MCF 10A (cell line): ENCODE results near the gene ROCK2. TPM values are rescaled to one million over a fixed set of nuclear protein-coding genes. Genes with fewer than 3 reads are reported as not detected.

Source experiments
- BruUV-seq: library from RNA; stranded (reverse); fragments of 400-500 nt; replicated peaks from 2 replicates; lab custom pipeline; 2021; lab: Mats Ljungman, UMichigan
- CTCF ChIA-PET: fragments of 300-600 bp; sonication (Branson Sonifier 250); formaldehyde crosslinking; extraction: SDS; loops from one replicate; lab custom pipeline; 2021; ENCODE audit warnings: antibody characterized with exemption, inconsistent platforms; lab: Yijun Ruan, JAX
- POLR2A ChIA-PET: fragments of 300-600, 350-650 bp; sonication (Branson Sonifier 250); formaldehyde crosslinking; extraction: SDS; loops from one replicate; lab custom pipeline; 2020; ENCODE audit warnings: antibody characterized with exemption, inconsistent platforms; lab: Yijun Ruan, JAX
- DNase-seq: peaks from one replicate; pipeline ENCODE4 v3.0.0-alpha.2; 2018; ENCODE audit not compliant: unreplicated experiment
- H3K27ac Mint-ChIP-seq: one replicate; pipeline ENCODE4 v1.8.0; 2022; ENCODE audit warnings: mild to moderate bottlenecking, low read depth, mixed read lengths; ENCODE audit not compliant: unreplicated experiment
- H3K27me3 Mint-ChIP-seq: one replicate; pipeline ENCODE4 v1.8.0; 2022; ENCODE audit warnings: mixed read lengths; ENCODE audit not compliant: insufficient read depth, unreplicated experiment
- H3K36me3 Mint-ChIP-seq: one replicate; pipeline ENCODE4 v1.8.0; 2022; ENCODE audit warnings: mild to moderate bottlenecking, moderate library complexity, mixed read lengths; ENCODE audit not compliant: insufficient read depth, unreplicated experiment
- H3K4me1 Mint-ChIP-seq: one replicate; pipeline ENCODE4 v1.8.0; 2022; ENCODE audit warnings: mixed read lengths; ENCODE audit not compliant: insufficient read depth, unreplicated experiment
- H3K4me3 Mint-ChIP-seq: one replicate; pipeline ENCODE4 v1.8.0; 2022; ENCODE audit warnings: mild to moderate bottlenecking, moderate library complexity, mixed read lengths; ENCODE audit not compliant: unreplicated experiment
- H3K9me3 Mint-ChIP-seq: one replicate; pipeline ENCODE4 v1.8.0; 2022; ENCODE audit warnings: mixed read lengths; ENCODE audit not compliant: unreplicated experiment
- intact Hi-C: fragments of 100-400 bp; cut with micrococcal nuclease; formaldehyde crosslinking; loops from 2 replicates; pipeline ENCODE4 v1.14.1; 2022
- total RNA-seq: library from RNA; stranded (reverse); gene quantifications from 2 replicates; pipeline ENCODE4 v1.2.3, GENCODE V29; 2022
- TF ChIP-seq, protein P1 (sequence below): fragments of 200-600 bp; IDR thresholded peaks from one replicate; pipeline ENCODE4 v1.8.0; 2022; ENCODE audit warnings: antibody characterized with exemption, mild to moderate bottlenecking; ENCODE audit not compliant: unreplicated experiment

The ROCK2 gene
- total RNA-seq, 1 experiment from 2014 or later: 40.7 TPM

DNA sequence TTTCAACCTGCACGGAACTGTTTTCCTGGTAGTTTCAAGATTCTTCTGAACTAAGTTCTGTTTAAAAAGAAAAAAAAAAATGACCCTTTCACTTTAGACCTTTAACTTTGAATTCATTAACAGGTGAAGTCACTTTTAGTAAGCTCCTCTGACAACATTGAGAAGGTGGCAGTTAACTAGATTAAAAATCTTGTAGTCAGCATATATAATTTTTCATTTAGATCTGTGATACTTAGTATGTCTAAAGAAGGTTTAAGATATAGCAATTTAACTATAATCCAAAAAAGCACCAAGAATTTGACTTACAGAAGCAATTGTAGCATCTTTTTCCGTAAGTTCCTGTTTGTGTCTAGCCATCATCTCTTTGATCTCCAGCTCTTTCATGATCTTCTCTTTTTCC, 143.8 kb downstream of the ROCK2 start:
- CTCF ChIA-PET: interaction anchor here (0.9 to 1.8 kb wide), 2 partner anchors 68 to 384 kb away, joined by 3 to 4 read pairs; a partner anchor contains a TSS
- H3K4me3 Mint-ChIP-seq: no peak overlapping the region
- H3K4me1 Mint-ChIP-seq: peaks cover 6% of the 10 kb centered on the region

DNA sequence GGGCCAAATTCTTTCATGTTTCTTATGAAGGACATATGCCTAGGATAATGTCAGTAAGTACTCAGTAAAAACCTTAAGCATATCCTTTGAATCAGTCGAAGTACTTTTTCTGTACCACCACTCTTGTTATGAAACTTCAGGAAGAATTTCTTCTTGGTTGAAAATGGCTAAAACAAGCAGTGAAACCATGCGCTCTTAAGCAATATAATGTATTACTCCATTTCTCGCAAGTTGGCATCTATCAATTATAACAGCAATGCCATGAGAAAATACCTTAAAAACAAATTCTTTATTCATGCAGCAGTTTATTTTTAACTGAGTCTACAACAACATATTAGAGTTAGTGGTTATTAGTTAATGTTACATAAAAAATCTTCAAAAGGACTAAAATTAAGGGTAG, 148.2 kb downstream of the ROCK2 start:
- intact Hi-C loops: no loop called here
- H3K4me1 Mint-ChIP-seq: no peaks in the 10 kb centered on the region
- H3K4me3 Mint-ChIP-seq: no peak overlapping the region
- TF ChIP-seq, protein P1, sequence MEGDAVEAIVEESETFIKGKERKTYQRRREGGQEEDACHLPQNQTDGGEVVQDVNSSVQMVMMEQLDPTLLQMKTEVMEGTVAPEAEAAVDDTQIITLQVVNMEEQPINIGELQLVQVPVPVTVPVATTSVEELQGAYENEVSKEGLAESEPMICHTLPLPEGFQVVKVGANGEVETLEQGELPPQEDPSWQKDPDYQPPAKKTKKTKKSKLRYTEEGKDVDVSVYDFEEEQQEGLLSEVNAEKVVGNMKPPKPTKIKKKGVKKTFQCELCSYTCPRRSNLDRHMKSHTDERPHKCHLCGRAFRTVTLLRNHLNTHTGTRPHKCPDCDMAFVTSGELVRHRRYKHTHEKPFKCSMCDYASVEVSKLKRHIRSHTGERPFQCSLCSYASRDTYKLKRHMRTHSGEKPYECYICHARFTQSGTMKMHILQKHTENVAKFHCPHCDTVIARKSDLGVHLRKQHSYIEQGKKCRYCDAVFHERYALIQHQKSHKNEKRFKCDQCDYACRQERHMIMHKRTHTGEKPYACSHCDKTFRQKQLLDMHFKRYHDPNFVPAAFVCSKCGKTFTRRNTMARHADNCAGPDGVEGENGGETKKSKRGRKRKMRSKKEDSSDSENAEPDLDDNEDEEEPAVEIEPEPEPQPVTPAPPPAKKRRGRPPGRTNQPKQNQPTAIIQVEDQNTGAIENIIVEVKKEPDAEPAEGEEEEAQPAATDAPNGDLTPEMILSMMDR: no peak
- no peaks in the 10 kb centered on the region for H3K9me3 Mint-ChIP-seq
- no peaks in the 10 kb centered on the region for H3K27me3 Mint-ChIP-seq
- no peak overlapping the region for H3K27ac Mint-ChIP-seq
- BruUV-seq: no TSS peak
- no peak for DNase-seq
- POLR2A ChIA-PET: interaction anchor here (0.7 kb wide), 2 partner anchors 8 to 26 kb away, joined by 3 read pairs; no protein-coding TSS in a partner anchor
- CTCF ChIA-PET: interaction anchor here (0.7 kb wide), 1 partner anchor 242 kb away, joined by 3 read pairs; no protein-coding TSS in a partner anchor
- H3K36me3 Mint-ChIP-seq: peaks cover 60% of the 10 kb centered on the region

More for the DNA sequence above, 143.8 kb downstream of the ROCK2 start:
- POLR2A ChIA-PET: interaction anchor here (0.6 to 1.5 kb wide), 2 partner anchors 17 to 176 kb away, joined by 3 read pairs; no protein-coding TSS in a partner anchor
- no peak for DNase-seq
- TF ChIP-seq, protein P1: no peak
- Mint-ChIP-seq H3K27ac (no peak overlapping the region), H3K9me3 (no peaks in the 10 kb centered on the region), H3K27me3 (no peaks in the 10 kb centered on the region), H3K36me3 (peaks cover 52% of the 10 kb centered on the region)
- BruUV-seq: no TSS peak
- intact Hi-C loops: no loop called here

DNA sequence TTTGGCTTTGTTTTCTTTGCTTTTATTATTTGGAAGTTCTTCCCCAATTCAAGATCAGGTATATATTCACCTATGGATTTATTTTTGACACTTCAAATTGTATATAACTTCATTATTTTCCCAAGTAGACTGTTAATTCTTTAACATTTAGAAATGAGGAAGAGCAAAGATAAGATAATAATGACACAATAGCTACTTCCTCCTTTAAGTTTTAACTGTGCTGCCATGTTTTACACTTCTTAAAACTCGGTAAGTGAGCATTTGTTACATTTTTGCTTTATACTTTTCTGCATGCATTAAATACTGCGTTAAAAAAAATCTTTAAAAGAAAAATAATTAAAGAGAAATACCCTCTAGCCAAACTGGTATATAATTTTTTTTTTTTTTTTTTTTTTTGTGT, 156.7 kb downstream of the ROCK2 start:
- H3K36me3 Mint-ChIP-seq: peaks cover 57% of the 10 kb centered on the region
- no peaks in the 10 kb centered on the region for H3K4me1 Mint-ChIP-seq
- ChIA-PET CTCF (interaction anchor here (0.6 kb wide), 2 partner anchors 15 to 50 kb away, joined by 3 to 4 read pairs; no protein-coding TSS in a partner anchor), POLR2A (interaction anchor here (0.6 to 0.7 kb wide), 2 partner anchors 9 to 19 kb away, joined by 3 to 4 read pairs; no protein-coding TSS in a partner anchor)
- DNase-seq: no peak
- no peaks in the 10 kb centered on the region for H3K9me3 Mint-ChIP-seq
- BruUV-seq: no TSS peak
- TF ChIP-seq, protein P1: no peak
- H3K27ac Mint-ChIP-seq: no peak overlapping the region
- H3K27me3 Mint-ChIP-seq: no peaks in the 10 kb centered on the region
- H3K4me3 Mint-ChIP-seq: no peak overlapping the region
- intact Hi-C loops: no loop called here

DNA sequence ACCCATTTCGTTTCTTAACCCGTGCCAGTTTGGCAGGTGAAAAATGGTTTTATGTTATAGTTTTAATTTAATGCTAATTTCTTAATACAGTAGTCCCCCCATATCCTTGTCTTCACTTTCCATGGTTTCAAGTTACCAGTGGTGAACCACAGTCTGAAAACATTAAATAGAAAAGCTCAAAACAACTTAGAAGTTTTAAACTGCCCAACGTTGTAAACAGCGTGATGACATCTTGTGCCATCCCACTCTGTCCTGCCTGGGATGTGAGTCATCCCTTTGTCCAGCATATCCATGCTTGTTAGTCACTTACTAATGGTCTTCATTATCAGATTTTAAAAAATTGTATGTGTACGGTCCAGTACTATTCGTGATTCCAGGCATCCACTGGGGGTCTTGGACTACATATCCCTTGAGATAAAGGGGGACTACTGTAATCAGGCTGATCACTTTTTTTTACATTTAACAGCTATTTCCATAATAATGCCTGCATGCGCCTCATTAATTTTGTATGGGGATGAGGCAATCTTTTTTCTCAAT, 157.3 kb downstream of the ROCK2 start:
- H3K9me3 Mint-ChIP-seq: no peaks in the 10 kb centered on the region
- H3K27ac Mint-ChIP-seq: no peak overlapping the region
- H3K36me3 Mint-ChIP-seq: peaks cover 57% of the 10 kb centered on the region
- no peaks in the 10 kb centered on the region for H3K27me3 Mint-ChIP-seq
- ChIA-PET CTCF (interaction anchor here (0.6 to 1.6 kb wide), 2 partner anchors 15 to 54 kb away, joined by 3 to 4 read pairs; a partner anchor contains a TSS), POLR2A (interaction anchor here (0.7 kb wide), 1 partner anchor 20 kb away, joined by 4 read pairs; no protein-coding TSS in a partner anchor)
- H3K4me1 Mint-ChIP-seq: no peaks in the 10 kb centered on the region
- no TSS peak for BruUV-seq
- TF ChIP-seq, protein P1: no peak
- no peak overlapping the region for H3K4me3 Mint-ChIP-seq
- intact Hi-C loops: no loop called here
- DNase-seq: peak; percentile 58
